Fibroblast of lung (primary cell): ENCODE measurements around the gene ABCC5.

Experiments
- CTCF ChIP-seq, 2 donors: IDR thresholded peaks in 1 of 2; conservative IDR thresholded peaks in 1 of 2; 1 replicate in 1 of 2; 2 replicates in 1 of 2; pipeline ENCODE4 v1.5.1; 2011 to 2012; ENCODE audit warnings: low read length in 2 of 2, control low read depth in 1 of 2, inconsistent platforms in 1 of 2, low read depth in 1 of 2, mild to moderate bottlenecking in 1 of 2
- EZH2 ChIP-seq: IDR thresholded peaks from 2 replicates; pipeline ENCODE4 v1.5.1; 2012; ENCODE audit warnings: low read length, control low read depth, mild to moderate bottlenecking; ENCODE audit errors: missing control alignments

- peak; percentile 86 to 87 for TF ChIP-seq CTCF (conservative IDR thresholded peaks at IDR 0.05 in 1 of 2, IDR thresholded peaks at IDR 0.05 in 1 of 2; ENCODE audit: low read depth in 1 of 2, low read length in 2 of 2)
- no peak for TF ChIP-seq EZH2
Observed at GRCh38 chr3:183895296-183895695, 122.4 kb downstream of the ABCC5 start.
